ENCODE measurements around the gene ARHGAP11B.
"Not testable (repeated sequence)": the region's sequence is repeated elsewhere in the genome, so short reads cannot be mapped to it uniquely, and the experiment has no call there.

The ARHGAP11B gene

DNA sequence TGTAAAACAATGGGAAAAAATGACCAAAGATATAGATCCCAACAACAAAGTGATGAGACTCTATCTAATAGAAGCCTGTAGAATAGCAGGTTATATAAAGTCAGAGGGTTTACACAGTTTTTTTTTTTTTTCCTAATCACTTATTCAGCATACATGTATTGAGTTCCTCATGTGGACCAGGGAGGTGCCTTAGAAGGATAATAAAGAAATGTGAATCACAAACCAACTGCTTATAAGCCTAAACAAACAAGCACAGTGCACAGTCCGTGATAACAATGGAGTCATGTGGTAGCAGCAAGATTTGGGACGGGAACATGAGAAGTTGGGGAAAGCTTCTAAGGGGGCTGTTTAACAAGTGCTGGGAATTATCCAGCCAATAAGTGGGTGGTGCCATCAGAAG, 60.7 kb downstream of the ARHGAP11B start:
- H3K36me3 Mint-ChIP-seq (ENCODE audit: low read depth) = peaks cover 18% of the 10 kb centered on the region
- not testable (repeated sequence) for H3K27me3 Mint-ChIP-seq (ENCODE audit: low read depth, poor library complexity)

More for the DNA sequence above, 60.7 kb downstream of the ARHGAP11B start:
- H3K27ac Mint-ChIP-seq, H3K4me1 Mint-ChIP-seq, H3K4me3 Mint-ChIP-seq, H3K9me3 Mint-ChIP-seq, DNase-seq: not testable (repeated sequence)

Measured in nephron progenitor cell (in vitro differentiated cells).